ENCODE results near the gene TNRC6C. TPM values are rescaled to one million over a fixed set of nuclear protein-coding genes. Genes with fewer than 3 reads are reported as not detected.

The TNRC6C gene
- total and polyA plus RNA-seq, 7 donors: 0.92 to 22.1 (median 6.3) TPM

DNA sequence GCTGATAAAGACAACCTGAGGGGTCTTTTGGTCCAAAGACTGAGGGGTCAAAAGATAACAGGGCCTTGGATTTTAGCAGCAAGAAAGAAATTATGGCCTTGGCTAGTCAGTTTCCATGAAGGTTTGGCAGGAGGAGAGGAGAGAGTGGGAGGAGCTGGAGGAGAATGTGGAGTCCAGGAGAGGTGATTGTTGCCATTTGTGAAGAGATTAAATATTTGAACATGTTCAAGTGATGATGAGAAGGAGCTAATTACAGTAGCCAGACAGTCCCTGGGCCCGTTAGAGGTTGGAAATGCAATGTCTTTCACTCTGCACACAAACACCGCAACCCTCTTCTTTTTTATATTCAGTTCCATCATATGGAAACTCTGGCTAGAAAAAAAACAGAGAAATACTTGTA lies 68.6 kb downstream of the TNRC6C start:
- WGBS, 2 donors: 86 to 87% methylated on average over 2 of the region's 2 CpGs
- TF ChIP-seq POLR2AphosphoS5 (IDR thresholded peaks at IDR 0.05): no peak
- TF ChIP-seq EP300 (IDR thresholded peaks at IDR 0.05): no peak
- no peak for TF ChIP-seq POLR2A (IDR thresholded peaks at IDR 0.05)
- TF ChIP-seq, protein P1, sequence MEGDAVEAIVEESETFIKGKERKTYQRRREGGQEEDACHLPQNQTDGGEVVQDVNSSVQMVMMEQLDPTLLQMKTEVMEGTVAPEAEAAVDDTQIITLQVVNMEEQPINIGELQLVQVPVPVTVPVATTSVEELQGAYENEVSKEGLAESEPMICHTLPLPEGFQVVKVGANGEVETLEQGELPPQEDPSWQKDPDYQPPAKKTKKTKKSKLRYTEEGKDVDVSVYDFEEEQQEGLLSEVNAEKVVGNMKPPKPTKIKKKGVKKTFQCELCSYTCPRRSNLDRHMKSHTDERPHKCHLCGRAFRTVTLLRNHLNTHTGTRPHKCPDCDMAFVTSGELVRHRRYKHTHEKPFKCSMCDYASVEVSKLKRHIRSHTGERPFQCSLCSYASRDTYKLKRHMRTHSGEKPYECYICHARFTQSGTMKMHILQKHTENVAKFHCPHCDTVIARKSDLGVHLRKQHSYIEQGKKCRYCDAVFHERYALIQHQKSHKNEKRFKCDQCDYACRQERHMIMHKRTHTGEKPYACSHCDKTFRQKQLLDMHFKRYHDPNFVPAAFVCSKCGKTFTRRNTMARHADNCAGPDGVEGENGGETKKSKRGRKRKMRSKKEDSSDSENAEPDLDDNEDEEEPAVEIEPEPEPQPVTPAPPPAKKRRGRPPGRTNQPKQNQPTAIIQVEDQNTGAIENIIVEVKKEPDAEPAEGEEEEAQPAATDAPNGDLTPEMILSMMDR (IDR thresholded peaks at IDR 0.05): no peak
- intact Hi-C loops (cut with DNase I): no loop called here

DNA sequence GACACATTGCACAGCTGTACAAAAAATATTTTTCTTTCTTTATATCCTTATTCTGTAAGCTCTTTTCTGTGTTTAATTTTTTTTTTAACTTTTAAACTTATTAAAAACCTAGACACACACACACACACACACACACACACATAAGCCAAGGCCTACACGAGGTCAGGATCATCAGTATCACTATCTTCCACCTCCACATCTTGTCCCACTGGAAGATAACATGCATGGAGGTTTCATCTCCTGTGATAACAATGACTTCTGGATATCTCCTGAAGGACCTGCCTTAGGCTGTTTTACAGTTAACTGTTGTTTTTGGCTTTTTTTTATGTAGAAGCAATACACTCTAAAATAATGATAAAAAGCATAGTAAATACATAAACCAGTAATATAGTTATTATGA lies 71.2 kb downstream of the TNRC6C start:
- WGBS, 2 donors: 66 to 68% methylated on average over 1 of the region's 1 CpG
- intact Hi-C loops (cut with DNase I): no loop called here

More for the DNA sequence above, 68.6 kb downstream of the TNRC6C start:
- no peaks in the 10 kb centered on the region for H3K9me3 ChIP-seq
- H3K4me3 ChIP-seq: no peak overlapping the region
- DNase-seq: no peak
- peaks cover 0 to 15% (median 5%) of the 10 kb centered on the region in 4 donors for H3K36me3 ChIP-seq
- no peaks in the 10 kb centered on the region for H3K27me3 ChIP-seq
- peaks cover 0 to 15% (median 0%) of the 10 kb centered on the region in 4 donors for H3K4me1 ChIP-seq
- H3K27ac ChIP-seq: no peak overlapping the region

GRCh38 chr17:78031435-78031834 lies 72.9 kb downstream of the TNRC6C start:
- DNase-seq: no peak
- WGBS, 2 donors: 94% methylated on average over 8 of the region's 8 CpGs
- TF ChIP-seq POLR2AphosphoS5 (IDR thresholded peaks at IDR 0.05) (no peak), EP300 (IDR thresholded peaks at IDR 0.05) (no peak), POLR2A (IDR thresholded peaks at IDR 0.05) (no peak)
- TF ChIP-seq, protein P1 (IDR thresholded peaks at IDR 0.05): no peak
- peaks cover 0 to 6% (median 3%) of the 10 kb centered on the region in 4 donors for H3K4me1 ChIP-seq
- no peak overlapping the region for H3K27ac ChIP-seq
- H3K9me3 ChIP-seq: no peaks in the 10 kb centered on the region
- H3K27me3 ChIP-seq: no peaks in the 10 kb centered on the region
- no peak overlapping the region for H3K4me3 ChIP-seq
- H3K36me3 ChIP-seq: peaks cover 0 to 43% (median 10%) of the 10 kb centered on the region in 4 donors
- intact Hi-C loops (cut with DNase I): no loop called here

More for the DNA sequence above, 71.2 kb downstream of the TNRC6C start:
- TF ChIP-seq POLR2A (IDR thresholded peaks at IDR 0.05) (no peak), EP300 (IDR thresholded peaks at IDR 0.05) (no peak), POLR2AphosphoS5 (IDR thresholded peaks at IDR 0.05) (no peak)
- TF ChIP-seq, protein P1 (IDR thresholded peaks at IDR 0.05): no peak
- no peaks in the 10 kb centered on the region for H3K9me3 ChIP-seq
- H3K4me1 ChIP-seq: peaks cover 0 to 9% (median under 1%) of the 10 kb centered on the region in 4 donors
- H3K4me3 ChIP-seq: no peak overlapping the region
- DNase-seq: no peak
- no peak overlapping the region for H3K27ac ChIP-seq
- H3K27me3 ChIP-seq: no peaks in the 10 kb centered on the region
- H3K36me3 ChIP-seq: peaks cover 0 to 32% (median 10%) of the 10 kb centered on the region in 4 donors

GRCh38 chr17:78032166-78032565 lies 73.7 kb downstream of the TNRC6C start:
- Histone ChIP-seq H3K27ac (no peak overlapping the region), H3K4me1 (peaks cover 0 to 6% (median 0%) of the 10 kb centered on the region in 4 donors), H3K4me3 (no peak overlapping the region), H3K27me3 (no peaks in the 10 kb centered on the region), H3K36me3 (peaks cover 0 to 48% (median 12%) of the 10 kb centered on the region in 4 donors), H3K9me3 (no peaks in the 10 kb centered on the region)
- no peak for DNase-seq
- intact Hi-C loops (cut with DNase I): no loop called here
- WGBS, 2 donors: 69 to 88% methylated on average over 1 of the region's 1 CpG
- TF ChIP-seq POLR2AphosphoS5 (IDR thresholded peaks at IDR 0.05) (no peak), POLR2A (IDR thresholded peaks at IDR 0.05) (no peak), EP300 (IDR thresholded peaks at IDR 0.05) (no peak)
- TF ChIP-seq, protein P1 (IDR thresholded peaks at IDR 0.05): no peak

Measured in sigmoid colon (tissue), 7 donors.